Activated CD4-positive, CD25-positive, alpha-beta regulatory T cell treated with anti-CD3 and anti-CD28 coated beads, Interleukin-2, amount 50 U/mL, for 16 hours (primary cell): ENCODE data around the gene MYLK2.
"Not testable (repeated sequence)": the region's sequence is repeated elsewhere in the genome, so short reads cannot be mapped to it uniquely, and the experiment has no call there.

Experiments
- DNase-seq: peaks from one replicate; pipeline ENCODE4 v3.0.0-alpha.2; 2020; ENCODE audit warnings: low read depth, low spot score

MYLK2 gene

DNA sequence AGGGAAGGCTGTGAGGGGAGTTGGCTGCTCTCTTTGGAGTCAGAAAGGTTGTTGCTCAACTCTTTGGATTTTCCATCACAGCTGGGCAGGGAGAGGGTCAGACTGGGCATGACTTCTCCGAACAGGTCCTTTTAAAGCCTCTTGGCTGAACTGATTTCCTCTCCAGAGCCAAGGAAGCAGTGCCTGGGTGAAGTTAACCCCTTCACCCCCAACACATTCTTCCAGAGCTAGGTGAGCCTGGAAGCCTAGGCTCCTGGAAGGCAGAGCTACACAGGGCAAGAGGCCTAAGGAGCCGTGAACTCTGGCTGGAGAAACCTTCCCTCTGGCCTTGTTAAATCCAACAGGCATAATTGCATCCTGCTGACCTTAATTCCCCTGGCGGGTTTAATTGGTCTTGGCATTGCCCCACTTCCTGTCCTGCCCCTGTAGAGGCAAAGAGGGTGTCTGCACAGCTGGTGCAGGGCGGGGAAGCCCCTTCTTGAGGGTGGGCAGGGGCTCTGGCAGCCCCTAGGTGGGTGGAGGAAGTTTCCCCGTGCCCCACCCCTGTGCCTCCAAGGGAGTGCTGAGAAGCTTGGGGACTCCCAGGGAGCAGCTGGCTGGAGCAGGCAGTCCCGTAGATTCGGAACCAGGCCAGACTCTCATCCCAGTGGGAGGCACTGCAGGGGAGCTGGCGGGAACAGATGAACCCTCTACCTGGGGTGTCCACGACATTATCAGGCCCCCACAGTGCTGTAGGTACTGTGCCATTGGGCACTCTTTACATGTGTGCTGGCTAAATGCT is 3.6 kb upstream of the MYLK2 start:
- no peak for DNase-seq

DNA sequence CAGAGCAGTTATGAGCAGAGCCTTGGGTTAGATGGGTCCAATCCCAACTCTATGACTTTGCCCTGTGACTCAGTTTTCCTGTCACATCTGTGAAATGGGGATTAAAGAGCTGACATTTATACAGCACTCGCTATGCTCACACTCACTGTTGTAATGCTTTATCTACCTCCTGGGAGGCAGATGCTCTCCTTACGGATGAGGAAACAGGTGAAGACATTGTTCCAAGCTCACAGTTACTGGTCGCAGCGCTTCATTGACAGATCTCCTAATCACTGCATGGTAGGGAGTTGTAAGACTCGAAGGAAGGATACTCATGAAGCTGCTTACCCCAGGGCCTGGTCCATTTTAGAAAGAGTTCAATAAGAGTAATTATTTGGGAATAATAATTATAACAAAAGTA is 2.9 kb upstream of the MYLK2 start:
- no peak for DNase-seq

DNA sequence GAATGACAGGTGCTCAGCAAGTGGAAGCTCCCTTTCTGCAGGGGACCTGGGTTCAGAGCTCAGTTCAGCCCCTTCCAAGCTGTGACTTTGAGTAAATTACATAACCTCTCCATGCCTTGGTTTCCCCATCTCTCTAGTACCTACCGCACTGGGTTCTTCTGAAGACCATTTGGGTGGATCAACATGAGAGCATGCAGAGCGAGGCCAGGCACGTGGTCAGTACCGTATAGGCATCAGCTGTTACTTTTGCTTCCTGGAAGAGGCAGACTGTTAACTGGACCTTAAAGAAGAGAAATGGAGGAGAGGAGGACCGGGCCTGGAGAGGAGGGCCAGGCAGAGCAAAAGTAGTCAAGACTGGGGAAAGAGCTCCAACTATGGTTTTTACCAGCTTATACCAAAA is 1.7 kb upstream of the MYLK2 start:
- no peak for DNase-seq

GRCh38 chr20:31818376-31818908 is 714 bp upstream of the MYLK2 start:
- no peak for DNase-seq

DNA sequence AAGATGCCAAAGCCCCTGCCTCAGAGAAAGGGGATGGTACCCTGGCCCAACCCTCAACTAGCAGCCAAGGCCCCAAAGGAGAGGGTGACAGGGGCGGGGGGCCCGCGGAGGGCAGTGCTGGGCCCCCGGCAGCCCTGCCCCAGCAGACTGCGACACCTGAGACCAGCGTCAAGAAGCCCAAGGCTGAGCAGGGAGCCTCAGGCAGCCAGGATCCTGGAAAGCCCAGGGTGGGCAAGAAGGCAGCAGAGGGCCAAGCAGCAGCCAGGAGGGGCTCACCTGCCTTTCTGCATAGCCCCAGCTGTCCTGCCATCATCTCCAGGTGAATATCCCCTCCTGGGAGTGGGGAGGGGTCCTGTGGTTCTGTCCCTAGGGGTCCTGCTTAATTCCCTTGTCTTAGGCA is 1.1 kb downstream of the MYLK2 start:
- DNase-seq, result no peak

DNA sequence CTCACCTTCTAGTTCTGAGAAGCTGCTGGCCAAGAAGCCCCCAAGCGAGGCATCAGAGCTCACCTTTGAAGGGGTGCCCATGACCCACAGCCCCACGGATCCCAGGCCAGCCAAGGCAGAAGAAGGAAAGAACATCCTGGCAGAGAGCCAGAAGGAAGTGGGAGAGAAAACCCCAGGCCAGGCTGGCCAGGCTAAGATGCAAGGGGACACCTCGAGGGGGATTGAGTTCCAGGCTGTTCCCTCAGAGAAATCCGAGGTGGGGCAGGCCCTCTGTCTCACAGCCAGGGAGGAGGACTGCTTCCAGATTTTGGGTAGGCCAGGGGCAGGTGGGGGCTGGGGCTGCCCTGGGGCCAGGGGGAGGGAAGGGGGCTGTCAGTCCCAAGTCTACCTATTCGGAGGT is 2.3 kb downstream of the MYLK2 start:
- DNase-seq, result no peak

DNA sequence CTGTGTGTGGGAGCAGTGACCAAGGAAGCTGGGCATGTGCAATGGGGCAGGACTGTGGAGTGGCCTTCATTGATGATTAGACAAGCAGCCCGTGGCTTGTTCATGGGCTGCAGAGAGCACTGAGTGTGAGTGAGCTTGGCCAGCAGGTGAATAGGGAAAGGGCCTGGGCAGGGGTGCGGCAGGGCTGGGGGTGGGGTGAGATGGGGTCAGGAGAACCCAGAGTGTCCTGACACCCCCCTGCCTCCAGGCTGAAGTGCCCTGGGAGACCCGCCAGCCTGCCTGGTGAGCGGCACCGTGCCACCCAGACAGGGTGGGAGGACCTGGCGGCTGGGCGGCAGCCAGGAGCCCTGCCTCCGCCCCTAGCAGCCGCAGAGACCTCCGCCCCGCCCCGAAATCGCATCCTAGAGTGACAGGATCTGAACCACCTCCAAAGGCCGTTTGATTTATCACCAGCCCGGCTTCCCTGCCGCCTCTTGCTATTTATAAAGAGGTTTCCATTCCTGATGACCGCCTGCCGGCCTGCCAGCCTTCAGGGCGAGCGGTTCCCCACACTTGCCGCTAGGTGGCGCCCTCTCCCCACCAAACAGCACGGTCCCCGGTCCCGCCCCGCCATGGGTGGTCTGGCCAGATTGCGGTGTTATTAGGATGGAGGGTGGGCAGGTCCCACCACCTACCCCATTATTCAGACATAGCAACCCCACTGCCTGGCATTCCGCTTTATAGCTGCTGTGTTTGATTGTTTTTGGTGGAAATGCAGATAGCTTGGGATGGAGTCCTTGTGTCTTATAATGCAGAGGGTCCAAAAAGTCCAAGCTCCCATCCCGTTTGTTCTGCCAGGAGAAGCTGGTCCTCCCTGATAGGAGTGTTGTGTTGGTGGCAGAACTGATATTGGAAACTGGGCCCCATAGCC is 3.5 kb downstream of the MYLK2 start:
- peak; percentile 72 for DNase-seq

- no peak for DNase-seq
These were observed 4.4 kb downstream of the MYLK2 start for GRCh38 chr20:31823360-31824124.

GRCh38 chr20:31824125-31824485 is 4.9 kb downstream of the MYLK2 start:
- DNase-seq, result no peak

GRCh38 chr20:31824554-31825313 is 5.6 kb downstream of the MYLK2 start:
- DNase-seq, result no peak

GRCh38 chr20:31826074-31826473 is 6.9 kb downstream of the MYLK2 start:
- DNase-seq, result no peak

DNA sequence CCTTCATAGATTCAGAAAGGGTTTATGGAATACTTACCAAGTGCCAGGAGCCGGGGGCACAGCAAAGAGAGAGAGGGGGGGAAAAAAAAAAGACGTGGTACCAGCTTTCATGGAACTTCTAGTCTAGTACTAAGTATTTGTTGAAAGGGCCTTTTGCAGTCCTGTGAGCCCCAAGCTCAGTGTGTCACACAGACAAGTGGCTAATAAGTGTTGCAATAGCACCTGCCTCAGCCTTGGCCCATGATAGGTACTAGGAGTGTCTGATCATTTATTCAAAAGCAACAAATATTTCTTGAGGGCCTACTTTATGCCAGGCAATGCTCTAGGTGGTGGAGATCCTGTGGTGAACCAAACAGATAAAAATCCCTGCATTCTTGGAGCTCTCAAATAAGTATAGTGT is 7.9 kb downstream of the MYLK2 start:
- DNase-seq, result no peak

DNA sequence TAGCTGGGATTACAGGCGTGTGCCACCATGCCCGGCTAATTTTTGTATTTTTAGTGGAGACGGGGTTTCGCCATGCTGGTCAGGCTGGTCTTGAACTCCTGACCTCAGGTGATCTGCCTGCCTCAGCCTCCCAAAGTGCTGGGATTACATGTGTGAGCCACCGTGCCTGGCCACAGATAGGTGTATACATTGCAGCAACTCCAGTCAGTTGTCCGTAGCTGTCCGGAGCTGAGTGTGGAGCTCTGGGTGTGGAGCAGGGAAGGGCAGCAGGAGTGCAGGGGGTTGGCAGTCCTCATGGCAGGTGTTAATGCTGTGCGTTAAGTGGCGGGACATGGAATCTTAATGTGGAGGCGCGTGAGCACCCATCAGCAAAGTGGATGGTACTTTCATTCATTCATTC is 8.9 kb downstream of the MYLK2 start:
- DNase-seq, result not testable (repeated sequence)

GRCh38 chr20:31829731-31830130 is 10.6 kb downstream of the MYLK2 start:
- no peak for DNase-seq

GRCh38 chr20:31830406-31830981 is 11.3 kb downstream of the MYLK2 start:
- DNase-seq, result no peak

DNA sequence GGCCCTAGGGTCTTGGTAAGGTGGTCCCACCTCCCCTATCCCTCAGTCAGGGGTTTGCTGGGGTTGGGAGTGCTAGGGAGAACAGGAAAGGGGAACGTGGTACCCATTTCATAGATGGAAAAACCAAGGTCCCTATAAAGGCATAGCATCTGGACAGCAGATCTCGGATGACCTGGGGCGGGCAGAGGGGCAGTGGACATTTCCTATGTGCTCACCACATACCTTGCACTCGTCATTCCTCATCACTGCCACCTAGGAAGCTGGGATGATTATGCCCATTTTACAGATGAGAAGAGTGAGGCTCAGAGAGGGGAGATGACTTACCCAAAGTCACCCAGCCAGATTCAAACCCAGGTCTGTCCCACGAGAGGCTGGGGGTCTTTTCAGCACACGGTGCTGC is 12.1 kb downstream of the MYLK2 start:
- DNase-seq, result no peak

DNA sequence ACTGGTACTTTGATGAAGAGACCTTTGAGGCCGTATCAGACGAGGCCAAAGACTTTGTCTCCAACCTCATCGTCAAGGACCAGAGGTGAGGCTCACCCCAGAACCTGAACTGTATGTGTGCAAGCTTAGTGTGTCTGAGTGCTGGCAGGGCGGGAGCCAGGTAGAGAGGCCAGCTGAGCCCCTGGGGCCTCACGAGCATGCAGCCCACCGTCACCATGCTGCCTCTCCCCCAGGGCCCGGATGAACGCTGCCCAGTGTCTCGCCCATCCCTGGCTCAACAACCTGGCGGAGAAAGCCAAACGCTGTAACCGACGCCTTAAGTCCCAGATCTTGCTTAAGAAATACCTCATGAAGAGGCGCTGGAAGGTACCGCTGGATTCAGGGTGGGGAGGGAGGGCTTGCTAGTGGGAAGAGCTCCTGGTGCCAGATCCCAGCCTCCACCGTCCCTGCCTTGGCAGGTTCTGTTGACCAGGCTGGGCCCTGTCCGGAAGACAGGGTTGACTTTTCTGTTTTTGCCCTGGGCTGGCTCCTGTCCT is 12.7 kb downstream of the MYLK2 start:
- no peak for DNase-seq

DNA sequence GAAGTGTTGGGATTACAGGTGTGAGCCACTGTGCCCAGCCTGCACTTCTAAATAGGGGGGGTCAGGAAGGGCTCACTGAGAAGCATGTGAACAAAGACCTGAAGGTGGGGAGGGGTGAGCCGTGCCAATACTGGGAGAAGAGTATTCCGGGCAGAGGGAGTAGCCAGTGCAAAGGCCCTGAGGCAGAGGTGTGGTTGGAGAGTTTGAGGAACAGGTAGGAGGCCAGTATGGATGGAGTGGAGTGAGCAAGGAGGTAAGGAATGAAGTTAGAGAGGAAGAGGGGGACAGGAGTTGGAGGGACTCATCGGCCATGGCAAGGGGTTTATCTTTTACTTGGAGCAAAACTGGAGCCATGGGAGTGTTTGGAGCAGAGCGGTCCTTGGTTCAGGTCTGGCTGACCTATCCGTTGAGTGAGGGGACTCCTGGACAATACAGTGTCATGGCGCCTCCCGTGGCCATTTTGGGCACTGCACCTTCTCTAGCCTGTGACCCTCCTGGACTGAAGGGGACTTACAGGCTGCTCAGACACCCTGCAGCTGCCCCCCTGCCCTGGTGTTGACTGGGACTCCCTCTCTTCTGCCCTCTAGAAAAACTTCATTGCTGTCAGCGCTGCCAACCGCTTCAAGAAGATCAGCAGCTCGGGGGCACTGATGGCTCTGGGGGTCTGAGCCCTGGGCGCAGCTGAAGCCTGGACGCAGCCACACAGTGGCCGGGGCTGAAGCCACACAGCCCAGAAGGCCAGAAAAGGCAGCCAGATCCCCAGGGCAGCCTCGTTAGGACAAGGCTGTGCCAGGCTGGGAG is 14.2 kb downstream of the MYLK2 start:
- peak; percentile 16 for DNase-seq

- DNase-seq, result no peak
These were observed 14.9 kb downstream of the MYLK2 start for GRCh38 chr20:31833931-31834521.
